B cell (primary cell): ENCODE measurements around the gene PCDHGA9. TPM values are rescaled to one million over a fixed set of nuclear protein-coding genes. Genes with fewer than 3 reads are reported as not detected.

ENCODE experiments used
- ATAC-seq: fragments of 200-7000 bp; cut with Tn5 transposase; one replicate; pipeline ENCODE4 v1.10.0; 2021; ENCODE audit warnings: low read depth, mild to moderate bottlenecking, moderate number of reproducible peaks, moderate library complexity
- CTCF ChIA-PET: fragments of 350-600 bp; sonication (Branson Sonifier 250); formaldehyde crosslinking; loops from one replicate; lab custom pipeline; 2021; ENCODE audit warnings: antibody characterized with exemption, inconsistent platforms; lab: Charles Lee
- POLR2A ChIA-PET: fragments of 350-600 bp; sonication (Branson Sonifier 250); formaldehyde crosslinking; loops from one replicate; lab custom pipeline; 2021; ENCODE audit warnings: antibody characterized with exemption; lab: Charles Lee
- DNase-seq: peaks from one replicate; pipeline ENCODE4 v3.0.0; 2013
- H2AFZ ChIP-seq: 2 replicates; pipeline ENCODE4 v1.6.1; 2012; ENCODE audit warnings: mild to moderate bottlenecking, low read depth, low read length; ENCODE audit not compliant: insufficient read depth, poor library complexity, severe bottlenecking
- H3K27ac ChIP-seq, 2 donors: 1 replicate in 1 of 2; 2 replicates in 1 of 2; pipeline ENCODE4 v1.5.1; 2012 to 2013; ENCODE audit warnings: low read length in 2 of 2, mild to moderate bottlenecking in 2 of 2, moderate library complexity in 1 of 2
- H3K27me3 ChIP-seq, 4 experiments: fragments of 200-600 bp in 1 of 4; sonication (generic) in 1 of 4; replicated peaks in 1 of 4; 1 replicate in 2 of 4; 2 replicates in 2 of 4; pipeline versions ENCODE4 v1.6.1 to v1.7.0; 2013 to 2016; ENCODE audit warnings: low read length in 3 of 4, mild to moderate bottlenecking in 2 of 4, mixed read lengths in 1 of 4, moderate library complexity in 1 of 4; ENCODE audit not compliant: insufficient read depth in 4 of 4, control insufficient read depth in 3 of 4; ENCODE audit errors: control extremely low read depth in 1 of 4
- H3K36me3 ChIP-seq, 2 experiments: replicated peaks in 1 of 2; 1 replicate in 1 of 2; 2 replicates in 1 of 2; pipeline versions ENCODE4 v1.6.1 to v1.7.1; 2013; ENCODE audit warnings: low read length in 1 of 2; ENCODE audit not compliant: insufficient read depth in 2 of 2, control insufficient read depth in 1 of 2; ENCODE audit errors: control extremely low read depth in 1 of 2, extremely low read depth in 1 of 2
- H3K4me1 ChIP-seq, 2 donors: fragments of 200-600 bp in 1 of 2; sonication (generic) in 1 of 2; 1 replicate in 1 of 2; 2 replicates in 1 of 2; pipeline versions ENCODE4 v1.5.1 to v1.6.1; 2013 to 2017; ENCODE audit warnings: low read length in 2 of 2; ENCODE audit not compliant: control insufficient read depth in 2 of 2, insufficient read depth in 2 of 2
- H3K4me2 ChIP-seq: replicated peaks from 2 replicates; pipeline ENCODE3; 2012; ENCODE audit warnings: mild to moderate bottlenecking, low read depth, low read length; ENCODE audit not compliant: poor library complexity, severe bottlenecking
- H3K4me3 ChIP-seq, 5 experiments: fragments of 200-600 bp in 1 of 5; sonication (generic) in 1 of 5; 1 replicate in 3 of 5; 2 replicates in 2 of 5; pipeline versions ENCODE4 v1.5.1 to v1.7.0; 2011 to 2016; ENCODE audit warnings: low read length in 4 of 5, mild to moderate bottlenecking in 4 of 5, low read depth in 2 of 5, control low read depth in 1 of 5, moderate library complexity in 1 of 5; ENCODE audit not compliant: insufficient read depth in 1 of 5; ENCODE audit errors: control extremely low read depth in 1 of 5, extremely low read depth in 1 of 5
- H3K79me2 ChIP-seq: fragments of 200-600 bp; sonication (generic); one replicate; pipeline ENCODE4 v1.6.0; 2016; ENCODE audit warnings: low read length; ENCODE audit not compliant: control insufficient read depth, insufficient read depth
- H3K9ac ChIP-seq: fragments of 200-600 bp; sonication (generic); 2 replicates; pipeline ENCODE4 v1.6.1; 2017; ENCODE audit warnings: mild to moderate bottlenecking, low read length, moderate library complexity
- H3K9me3 ChIP-seq, 3 donors: one replicate each; pipeline versions ENCODE4 v1.6.1 to v1.7.1; 2013; ENCODE audit warnings: low read length in 2 of 3; ENCODE audit not compliant: control insufficient read depth in 2 of 3, insufficient read depth in 1 of 3; ENCODE audit errors: control extremely low read depth in 1 of 3
- H4K20me1 ChIP-seq: 2 replicates; pipeline ENCODE4 v1.6.0; 2012; ENCODE audit warnings: mild to moderate bottlenecking, low read length; ENCODE audit not compliant: insufficient read depth, control insufficient read depth, poor library complexity, severe bottlenecking
- H3K27ac Mint-ChIP-seq: one replicate; pipeline ENCODE4 v1.8.0; 2021; ENCODE audit warnings: mixed read lengths
- H3K27me3 Mint-ChIP-seq: one replicate; pipeline ENCODE4 v1.8.0; 2021; ENCODE audit warnings: mixed read lengths
- H3K4me1 Mint-ChIP-seq: one replicate; pipeline ENCODE4 v1.8.0; 2021; ENCODE audit warnings: mixed read lengths
- H3K4me3 Mint-ChIP-seq: one replicate; pipeline ENCODE4 v1.8.0; 2021; ENCODE audit warnings: mixed read lengths
- H3K9me3 Mint-ChIP-seq: one replicate; pipeline ENCODE4 v1.8.0; 2022; ENCODE audit warnings: mixed read lengths; ENCODE audit not compliant: insufficient read depth
- EZH2 ChIP-seq: IDR thresholded peaks from 2 replicates; pipeline ENCODE4 v1.6.1; 2012; ENCODE audit warnings: borderline replicate concordance, low read depth, mild to moderate bottlenecking, moderate library complexity, low read length; ENCODE audit not compliant: insufficient read depth, poor library complexity, severe bottlenecking
- WGBS: methylation state at CpG from one replicate; pipeline ENCODE4 v1.1.5; 2013; ENCODE audit warnings: missing lambda C conversion rate; ENCODE audit not compliant: insufficient coverage; 5-methylcytosine and 5-hydroxymethylcytosine counted together
- intact Hi-C: fragments of 100-400 bp; cut with micrococcal nuclease; formaldehyde crosslinking; loops from one replicate; pipeline ENCODE4 v1.10.0; 2022
- polyA plus RNA-seq: library from polyadenylated mRNA; depleted of rRNA; stranded (reverse); fragments of >200 nt; gene quantifications from 2 replicates; pipeline ENCODE4 v1.2.3, GENCODE V29; 2012
- total RNA-seq, 2 donors: library from RNA; stranded (reverse); fragments of 120-200 nt in 1 of 2; gene quantifications; 1 replicate in 1 of 2; 2 replicates in 1 of 2; pipeline versions ENCODE4 v1.2.3 to v1.2.4, GENCODE V29; 2013 to 2022
- TF ChIP-seq, protein P1 (sequence below): fragments of 200-600 bp; IDR thresholded peaks from one replicate; pipeline ENCODE4 v1.8.0; 2022; ENCODE audit warnings: antibody characterized with exemption, mild to moderate bottlenecking

The PCDHGA9 gene
- total and polyA plus RNA-seq, 2 donors (not counting 1 experiment from before 2014, with no cell fraction given) = 0.19 to 2.5 TPM

DNA sequence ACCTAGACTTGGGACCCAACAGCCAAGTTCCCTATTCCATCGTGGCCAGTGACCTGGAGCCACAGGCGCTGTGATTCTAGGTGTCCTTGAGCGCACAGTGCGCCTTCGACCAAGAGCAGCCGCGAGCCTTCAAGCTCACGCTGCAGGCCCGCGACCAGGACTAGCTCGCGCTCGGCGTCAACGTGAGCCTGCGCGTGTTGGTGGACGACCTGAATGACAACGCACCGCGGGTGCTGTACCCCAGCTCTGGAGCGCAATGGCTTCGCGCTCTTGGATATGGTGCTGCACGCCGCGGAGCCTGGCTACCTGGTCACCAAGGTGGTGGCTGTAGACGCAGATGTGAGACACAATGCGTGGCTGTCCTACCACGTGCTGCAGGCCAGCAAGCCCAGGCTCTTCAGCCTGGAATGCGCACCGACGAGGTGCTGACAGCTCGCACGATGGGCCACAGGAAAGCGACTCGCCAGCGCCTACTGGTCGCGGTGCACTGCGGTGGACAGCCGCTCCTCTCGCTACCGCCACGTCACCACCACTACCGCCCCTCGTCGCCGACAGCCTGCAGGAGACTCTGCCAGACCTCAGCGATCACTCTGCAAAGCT is 39.1 kb downstream of the PCDHGA9 start:
- Histone ChIP-seq H3K27me3 (peaks cover 0 to 6% (median 0%) of the 10 kb centered on the region in 4 experiments), H3K4me3 (no peak overlapping the region), H3K9me3 (peaks cover 0 to 14% (median 0%) of the 10 kb centered on the region in 3 donors), H3K4me1 (no peaks in the 10 kb centered on the region), H3K79me2 (no peaks in the 10 kb centered on the region), H3K9ac (no peak overlapping the region), H3K4me2 (no peak overlapping the region), H3K27ac (no peak overlapping the region), H3K36me3 (no peaks in the 10 kb centered on the region), H2AFZ (no peak overlapping the region), H4K20me1 (no peaks in the 10 kb centered on the region)
- Mint-ChIP-seq H3K4me1 (peaks cover 3% of the 10 kb centered on the region), H3K27ac (no peak overlapping the region), H3K9me3 (peaks cover 3% of the 10 kb centered on the region), H3K27me3 (peaks cover 3% of the 10 kb centered on the region), H3K4me3 (no peak overlapping the region)
- CTCF ChIA-PET = no interaction called here
- POLR2A ChIA-PET = no interaction called here
- TF ChIP-seq, protein P1, sequence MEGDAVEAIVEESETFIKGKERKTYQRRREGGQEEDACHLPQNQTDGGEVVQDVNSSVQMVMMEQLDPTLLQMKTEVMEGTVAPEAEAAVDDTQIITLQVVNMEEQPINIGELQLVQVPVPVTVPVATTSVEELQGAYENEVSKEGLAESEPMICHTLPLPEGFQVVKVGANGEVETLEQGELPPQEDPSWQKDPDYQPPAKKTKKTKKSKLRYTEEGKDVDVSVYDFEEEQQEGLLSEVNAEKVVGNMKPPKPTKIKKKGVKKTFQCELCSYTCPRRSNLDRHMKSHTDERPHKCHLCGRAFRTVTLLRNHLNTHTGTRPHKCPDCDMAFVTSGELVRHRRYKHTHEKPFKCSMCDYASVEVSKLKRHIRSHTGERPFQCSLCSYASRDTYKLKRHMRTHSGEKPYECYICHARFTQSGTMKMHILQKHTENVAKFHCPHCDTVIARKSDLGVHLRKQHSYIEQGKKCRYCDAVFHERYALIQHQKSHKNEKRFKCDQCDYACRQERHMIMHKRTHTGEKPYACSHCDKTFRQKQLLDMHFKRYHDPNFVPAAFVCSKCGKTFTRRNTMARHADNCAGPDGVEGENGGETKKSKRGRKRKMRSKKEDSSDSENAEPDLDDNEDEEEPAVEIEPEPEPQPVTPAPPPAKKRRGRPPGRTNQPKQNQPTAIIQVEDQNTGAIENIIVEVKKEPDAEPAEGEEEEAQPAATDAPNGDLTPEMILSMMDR = no peak
- no peak for TF ChIP-seq EZH2
- ATAC-seq (no peak), DNase-seq (no peak)
- WGBS = 75% methylated on average over 50 of the region's 50 CpGs
- intact Hi-C loops = no loop called here

Other genes starting within 250 kb of the PCDHGA9 start
Only the 30 nearest of the 37 such genes appear.
- gene PCDHB9, start 215.6 kb upstream of the PCDHGA9 start, total RNA-seq = 0.12 TPM in 2 replicates
- 0.12 and 0.20 TPM in 2 replicates for gene PCDHB9, start 215.6 kb upstream of the PCDHGA9 start, polyA plus RNA-seq
- gene PCDHB10, start 210.4 kb upstream of the PCDHGA9 start, total RNA-seq = not detected in 2 replicates
- not detected in 2 replicates for gene PCDHB10, start 210.4 kb upstream of the PCDHGA9 start, polyA plus RNA-seq
- not detected in 2 replicates for gene PCDHB11, start 203.2 kb upstream of the PCDHGA9 start, total RNA-seq
- not detected in 2 replicates for gene PCDHB11, start 203.2 kb upstream of the PCDHGA9 start, polyA plus RNA-seq
- not detected in 2 replicates for gene PCDHB12, start 194.1 kb upstream of the PCDHGA9 start, total RNA-seq
- not detected in 2 replicates for gene PCDHB12, start 194.1 kb upstream of the PCDHGA9 start, polyA plus RNA-seq
- gene PCDHB13, start 188.9 kb upstream of the PCDHGA9 start, total RNA-seq = 0.07 TPM in 1 of 2 replicates, not detected in the other
- gene PCDHB13, start 188.9 kb upstream of the PCDHGA9 start, polyA plus RNA-seq = not detected in 2 replicates
- 0.10 TPM in 1 of 2 replicates, not detected in the other for gene PCDHB14, start 179.4 kb upstream of the PCDHGA9 start, total RNA-seq
- gene PCDHB14, start 179.4 kb upstream of the PCDHGA9 start, polyA plus RNA-seq = not detected in 2 replicates
- gene PCDHB15, start 157.4 kb upstream of the PCDHGA9 start, total RNA-seq = not detected in 2 replicates
- gene PCDHB15, start 157.4 kb upstream of the PCDHGA9 start, polyA plus RNA-seq = 0.10 TPM in 1 of 2 replicates, not detected in the other
- gene SLC25A2, start 98.7 kb upstream of the PCDHGA9 start, total RNA-seq = 3.4 and 3.6 TPM in 2 replicates
- gene SLC25A2, start 98.7 kb upstream of the PCDHGA9 start, polyA plus RNA-seq = 0.12 and 0.29 TPM in 2 replicates
- 119 TPM in 2 replicates for gene TAF7, start 82.0 kb upstream of the PCDHGA9 start, total RNA-seq
- 52.1 and 76.7 TPM in 2 replicates for gene TAF7, start 82.0 kb upstream of the PCDHGA9 start, polyA plus RNA-seq
- 0.53 and 0.64 TPM in 2 replicates for gene PCDHGA1, start 72.3 kb upstream of the PCDHGA9 start, total RNA-seq
- 0.06 and 0.17 TPM in 2 replicates for gene PCDHGA1, start 72.3 kb upstream of the PCDHGA9 start, polyA plus RNA-seq
- 0.07 and 0.29 TPM in 2 replicates for gene PCDHGA2, start 64.0 kb upstream of the PCDHGA9 start, total RNA-seq
- gene PCDHGA2, start 64.0 kb upstream of the PCDHGA9 start, polyA plus RNA-seq = 0.06 and 0.09 TPM in 2 replicates
- gene PCDHGA3, start 58.9 kb upstream of the PCDHGA9 start, total RNA-seq = 0.29 and 0.32 TPM in 2 replicates
- 0.10 TPM in 1 of 2 replicates, not detected in the other for gene PCDHGA3, start 58.9 kb upstream of the PCDHGA9 start, polyA plus RNA-seq
- gene PCDHGB1, start 52.7 kb upstream of the PCDHGA9 start, total RNA-seq = 0.66 and 0.69 TPM in 2 replicates
- 0.09 and 0.10 TPM in 2 replicates for gene PCDHGB1, start 52.7 kb upstream of the PCDHGA9 start, polyA plus RNA-seq
- 1.1 TPM in 2 replicates for gene PCDHGA4, start 47.8 kb upstream of the PCDHGA9 start, total RNA-seq
- 0.09 and 0.13 TPM in 2 replicates for gene PCDHGA4, start 47.8 kb upstream of the PCDHGA9 start, polyA plus RNA-seq
- gene PCDHGB2, start 42.8 kb upstream of the PCDHGA9 start, total RNA-seq = 3.3 and 3.9 TPM in 2 replicates
- 0.32 and 0.66 TPM in 2 replicates for gene PCDHGB2, start 42.8 kb upstream of the PCDHGA9 start, polyA plus RNA-seq
- 1.7 and 1.8 TPM in 2 replicates for gene PCDHGA5, start 38.6 kb upstream of the PCDHGA9 start, total RNA-seq
- gene PCDHGA5, start 38.6 kb upstream of the PCDHGA9 start, polyA plus RNA-seq = 0.07 and 0.21 TPM in 2 replicates
- 2.8 and 3.8 TPM in 2 replicates for gene PCDHGB3, start 32.5 kb upstream of the PCDHGA9 start, total RNA-seq
- 0.33 and 0.52 TPM in 2 replicates for gene PCDHGB3, start 32.5 kb upstream of the PCDHGA9 start, polyA plus RNA-seq
- gene PCDHGA6, start 28.9 kb upstream of the PCDHGA9 start, total RNA-seq = 2.5 and 2.7 TPM in 2 replicates
- 0.33 and 0.78 TPM in 2 replicates for gene PCDHGA6, start 28.9 kb upstream of the PCDHGA9 start, polyA plus RNA-seq
- 1.8 and 2.3 TPM in 2 replicates for gene PCDHGA7, start 20.0 kb upstream of the PCDHGA9 start, total RNA-seq
- 0.23 and 0.49 TPM in 2 replicates for gene PCDHGA7, start 20.0 kb upstream of the PCDHGA9 start, polyA plus RNA-seq
- gene PCDHGB4, start 15.1 kb upstream of the PCDHGA9 start, total RNA-seq = 1.6 and 1.8 TPM in 2 replicates
- gene PCDHGB4, start 15.1 kb upstream of the PCDHGA9 start, polyA plus RNA-seq = 0.06 and 0.39 TPM in 2 replicates
- 1.2 and 1.3 TPM in 2 replicates for gene PCDHGA8, start 10.1 kb upstream of the PCDHGA9 start, total RNA-seq
- 0.06 and 0.21 TPM in 2 replicates for gene PCDHGA8, start 10.1 kb upstream of the PCDHGA9 start, polyA plus RNA-seq
- gene PCDHGB5, start 4.8 kb upstream of the PCDHGA9 start, total RNA-seq = 2.5 TPM in 2 replicates
- 0.20 and 0.37 TPM in 2 replicates for gene PCDHGB5, start 4.8 kb upstream of the PCDHGA9 start, polyA plus RNA-seq
- 2.1 and 2.2 TPM in 2 replicates for gene PCDHGB6, start 5.2 kb downstream of the PCDHGA9 start, total RNA-seq
- 0.22 and 0.33 TPM in 2 replicates for gene PCDHGB6, start 5.2 kb downstream of the PCDHGA9 start, polyA plus RNA-seq
- 1.9 and 2.0 TPM in 2 replicates for gene PCDHGA10, start 10.2 kb downstream of the PCDHGA9 start, total RNA-seq
- 0.06 and 0.10 TPM in 2 replicates for gene PCDHGA10, start 10.2 kb downstream of the PCDHGA9 start, polyA plus RNA-seq
- 1.9 and 2.2 TPM in 2 replicates for gene PCDHGB7, start 14.9 kb downstream of the PCDHGA9 start, total RNA-seq
- 0.06 and 0.12 TPM in 2 replicates for gene PCDHGB7, start 14.9 kb downstream of the PCDHGA9 start, polyA plus RNA-seq
- gene PCDHGA11, start 18.3 kb downstream of the PCDHGA9 start, total RNA-seq = 1.5 and 1.8 TPM in 2 replicates
- gene PCDHGA11, start 18.3 kb downstream of the PCDHGA9 start, polyA plus RNA-seq = 0.15 TPM in 1 of 2 replicates, not detected in the other
- gene PCDHGA12, start 27.7 kb downstream of the PCDHGA9 start, total RNA-seq = 1.6 and 2.8 TPM in 2 replicates
- gene PCDHGA12, start 27.7 kb downstream of the PCDHGA9 start, polyA plus RNA-seq = 0.09 and 0.27 TPM in 2 replicates
- gene PCDHGC3, start 73.2 kb downstream of the PCDHGA9 start, total RNA-seq = 1.9 and 2.0 TPM in 2 replicates
- gene PCDHGC3, start 73.2 kb downstream of the PCDHGA9 start, polyA plus RNA-seq = 0.12 and 0.88 TPM in 2 replicates
- 0.42 and 0.75 TPM in 2 replicates for gene PCDHGC4, start 82.3 kb downstream of the PCDHGA9 start, total RNA-seq
- 0.09 and 0.14 TPM in 2 replicates for gene PCDHGC4, start 82.3 kb downstream of the PCDHGA9 start, polyA plus RNA-seq
- 0.46 and 0.67 TPM in 2 replicates for gene PCDHGC5, start 86.3 kb downstream of the PCDHGA9 start, total RNA-seq
- 0.06 and 0.10 TPM in 2 replicates for gene PCDHGC5, start 86.3 kb downstream of the PCDHGA9 start, polyA plus RNA-seq